ENCODE results near the gene DIP2A.
"Not testable (repeated sequence)": the region's sequence is repeated elsewhere in the genome, so short reads cannot be mapped to it uniquely, and the experiment has no call there.

The DIP2A gene

DNA sequence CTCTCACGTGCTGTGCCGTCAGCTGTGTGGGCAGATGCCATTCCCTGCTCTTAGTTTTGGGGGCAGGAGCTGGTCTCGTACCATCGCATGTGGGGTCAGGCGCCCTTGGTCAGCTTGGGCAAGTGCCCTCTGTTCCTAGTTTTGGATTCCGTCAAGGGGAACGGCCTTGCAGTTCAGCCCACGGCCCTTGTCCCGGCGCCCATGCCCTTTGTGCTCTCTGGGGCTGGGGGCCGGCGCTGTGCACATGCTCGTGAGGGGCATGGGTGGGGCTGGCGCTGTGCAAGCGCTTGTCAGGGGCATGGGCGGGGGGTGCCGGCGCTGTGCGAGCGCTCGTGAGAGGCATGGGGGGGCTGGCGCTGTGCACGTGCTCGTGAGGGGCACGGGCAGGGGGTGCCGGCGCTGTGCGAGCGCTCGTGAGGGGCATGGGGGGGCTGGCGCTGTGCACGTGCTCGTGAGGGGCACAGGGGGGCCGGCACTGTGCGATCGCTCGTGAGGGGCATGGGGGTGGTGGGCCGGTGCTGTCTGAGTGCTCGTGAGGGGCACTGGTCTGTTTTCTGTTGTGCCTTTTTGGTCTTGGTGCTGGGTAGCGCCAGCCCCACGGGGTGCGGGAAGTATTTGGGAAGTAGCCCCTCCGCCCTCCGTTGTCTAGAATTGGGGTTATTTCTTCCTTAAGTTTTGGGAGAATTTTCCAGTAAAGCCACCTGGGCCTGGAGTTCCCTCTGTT, 29.5 kb upstream of the DIP2A start:
- Mint-ChIP-seq H3K4me1 (ENCODE audit: low read depth in 2 of 2) (peaks cover 15 to 29% of the 10 kb centered on the region in 2 donors), H3K9me3 (no peaks in the 10 kb centered on the region), H3K36me3 (ENCODE audit: insufficient read depth) (peaks cover 42% of the 10 kb centered on the region), H3K4me3 (no peak overlapping the region), H3K27ac (peak overlapping the region; percentile 56 to 57), H3K27me3 (no peaks in the 10 kb centered on the region)
- no peak for ATAC-seq (replicated peaks)
- DNase-seq: no peak

GRCh38 chr21:46429754-46430681, 28.7 kb upstream of the DIP2A start:
- Mint-ChIP-seq H3K9me3 (no peaks in the 10 kb centered on the region), H3K4me3 (no peak overlapping the region), H3K27ac (peak overlapping the region; percentile 56 to 57), H3K4me1 (ENCODE audit: low read depth in 2 of 2) (peaks cover 7 to 22% of the 10 kb centered on the region in 2 donors), H3K27me3 (no peaks in the 10 kb centered on the region), H3K36me3 (ENCODE audit: insufficient read depth) (peaks cover 42% of the 10 kb centered on the region)
- DNase-seq (no peak), ATAC-seq (replicated peaks) (no peak)

DNA sequence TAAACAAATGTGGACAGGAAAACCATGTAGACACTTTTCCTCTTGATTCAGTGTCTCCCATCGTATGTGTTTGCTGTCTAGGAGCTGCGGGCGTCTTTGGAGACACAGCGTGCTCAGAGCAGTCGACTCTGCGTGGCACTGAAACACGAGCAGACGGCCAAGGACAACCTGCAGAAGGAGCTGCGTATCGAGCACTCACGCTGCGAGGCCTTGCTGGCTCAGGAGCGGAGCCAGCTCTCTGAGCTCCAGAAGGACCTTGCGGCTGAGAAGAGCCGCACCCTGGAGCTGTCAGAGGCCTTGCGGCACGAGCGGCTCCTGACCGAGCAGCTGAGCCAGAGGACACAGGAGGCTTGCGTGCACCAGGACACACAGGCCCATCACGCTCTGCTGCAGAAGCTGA, 27.2 kb upstream of the DIP2A start:
- DNase-seq: no peak
- Mint-ChIP-seq H3K27ac (peak overlapping the region in 1 of 2 donors; percentile 57), H3K27me3 (no peaks in the 10 kb centered on the region), H3K36me3 (ENCODE audit: insufficient read depth) (peaks cover 39% of the 10 kb centered on the region), H3K4me3 (peak overlapping the region in 1 of 2 donors; percentile 23), H3K9me3 (no peaks in the 10 kb centered on the region), H3K4me1 (ENCODE audit: low read depth in 2 of 2) (peaks cover 0 to 15% of the 10 kb centered on the region in 2 donors)
- no peak for ATAC-seq (replicated peaks)

DNA sequence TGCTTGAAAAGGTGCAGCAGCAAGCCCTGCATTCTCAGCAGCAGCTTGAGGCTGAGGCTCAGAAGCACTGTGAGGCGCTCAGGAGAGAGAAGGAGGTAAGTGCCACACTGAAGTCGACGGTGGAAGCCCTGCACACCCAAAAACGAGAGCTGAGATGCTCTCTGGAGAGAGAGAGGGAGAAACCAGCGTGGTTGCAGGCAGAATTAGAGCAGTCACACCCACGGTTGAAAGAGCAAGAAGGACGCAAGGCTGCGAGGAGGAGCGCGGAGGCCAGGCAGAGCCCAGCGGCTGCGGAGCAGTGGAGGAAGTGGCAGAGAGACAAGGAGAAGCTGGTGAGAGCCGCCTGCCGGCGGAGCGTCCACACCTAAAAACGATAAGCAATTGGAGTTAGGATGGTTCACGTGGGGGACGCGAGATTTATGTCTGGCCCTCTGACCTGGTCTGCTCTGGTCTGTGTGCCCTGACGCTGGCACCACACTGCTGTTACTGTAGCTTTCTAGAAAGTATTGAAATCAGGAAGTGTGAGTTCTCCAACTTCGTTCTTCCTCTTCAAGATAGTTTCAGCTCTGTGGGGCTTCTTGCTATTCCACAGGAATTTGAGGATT, 26.7 kb upstream of the DIP2A start:
- DNase-seq (peak in 2 of 3 experiments; percentile 24 to 29), ATAC-seq (replicated peaks) (peak; percentile 89)
- Mint-ChIP-seq H3K27me3 (no peaks in the 10 kb centered on the region), H3K9me3 (no peaks in the 10 kb centered on the region), H3K27ac (peak overlapping the region in 1 of 2 donors; percentile 57), H3K4me3 (peak overlapping the region in 1 of 2 donors; percentile 23), H3K36me3 (ENCODE audit: insufficient read depth) (peaks cover 39% of the 10 kb centered on the region), H3K4me1 (ENCODE audit: low read depth in 2 of 2) (peaks cover 0 to 13% of the 10 kb centered on the region in 2 donors)

- not testable (repeated sequence) for H3K27me3 Mint-ChIP-seq; ATAC-seq (replicated peaks); H3K4me3 Mint-ChIP-seq; H3K9me3 Mint-ChIP-seq; DNase-seq; H3K27ac Mint-ChIP-seq
- H3K4me1 Mint-ChIP-seq (ENCODE audit: low read depth in 2 of 2): peaks cover 4 to 17% of the 10 kb centered on the region in 2 donors
- peaks cover 39% of the 10 kb centered on the region for H3K36me3 Mint-ChIP-seq (ENCODE audit: insufficient read depth)
These were observed 25.6 kb upstream of the DIP2A start for GRCh38 chr21:46433116-46433515.

DNA sequence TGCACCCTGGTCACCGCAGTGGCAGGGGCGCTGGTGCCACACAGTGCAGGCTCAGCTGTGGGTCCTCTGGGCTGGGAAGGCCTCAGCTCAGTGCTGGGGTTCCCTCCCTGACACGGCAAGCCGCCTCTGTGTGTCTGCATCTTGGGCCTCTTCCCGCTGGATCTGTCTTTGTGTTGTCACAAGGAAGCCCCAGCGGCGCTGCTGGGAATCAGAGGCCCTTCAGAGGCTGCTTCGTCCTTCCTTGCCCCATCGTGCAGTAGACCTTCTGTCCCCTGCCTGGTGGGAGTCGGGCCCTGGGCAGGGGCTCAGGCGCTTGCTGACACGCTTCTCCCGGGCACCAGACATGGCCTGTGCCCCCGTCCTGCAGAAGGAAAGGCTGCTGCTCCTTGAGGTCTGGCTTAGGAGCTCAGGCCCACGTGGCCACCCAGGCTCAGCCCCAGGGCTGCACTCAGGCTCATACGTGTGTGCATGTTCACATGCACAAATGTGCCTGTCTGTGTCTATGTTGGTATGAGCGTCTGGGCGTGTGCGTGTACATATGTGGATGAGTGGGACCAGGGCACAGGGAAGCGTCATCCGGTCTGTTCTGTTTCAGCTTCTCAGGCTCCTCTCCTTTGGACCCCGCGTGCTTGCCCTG, 24.3 kb upstream of the DIP2A start:
- no peaks in the 10 kb centered on the region for H3K9me3 Mint-ChIP-seq
- H3K27me3 Mint-ChIP-seq: no peaks in the 10 kb centered on the region
- DNase-seq (no peak), ATAC-seq (replicated peaks) (no peak)
- H3K4me1 Mint-ChIP-seq (ENCODE audit: low read depth in 2 of 2): peaks cover 4 to 17% of the 10 kb centered on the region in 2 donors
- no peak overlapping the region for H3K4me3 Mint-ChIP-seq
- peak overlapping the region; percentile 46 to 51 for H3K27ac Mint-ChIP-seq
- H3K36me3 Mint-ChIP-seq (ENCODE audit: insufficient read depth): peaks cover 51% of the 10 kb centered on the region

GRCh38 chr21:46435786-46436227, 22.9 kb upstream of the DIP2A start:
- H3K36me3 Mint-ChIP-seq (ENCODE audit: insufficient read depth): peaks cover 49% of the 10 kb centered on the region
- ATAC-seq (replicated peaks): no peak

GRCh38 chr21:46436621-46437020, 22.1 kb upstream of the DIP2A start:
- ATAC-seq (replicated peaks): no peak
- Mint-ChIP-seq H3K27ac (no peak overlapping the region), H3K4me1 (ENCODE audit: low read depth in 2 of 2) (peaks cover 4 to 9% of the 10 kb centered on the region in 2 donors), H3K27me3 (no peaks in the 10 kb centered on the region), H3K4me3 (no peak overlapping the region), H3K36me3 (ENCODE audit: insufficient read depth) (peaks cover 50% of the 10 kb centered on the region), H3K9me3 (no peaks in the 10 kb centered on the region)
- DNase-seq: no peak

More at GRCh38 chr21:46435786-46436227, 22.9 kb upstream of the DIP2A start:
- Mint-ChIP-seq H3K4me1 (ENCODE audit: low read depth in 2 of 2) (peaks cover 4 to 14% of the 10 kb centered on the region in 2 donors), H3K27me3 (no peaks in the 10 kb centered on the region), H3K27ac (no peak overlapping the region), H3K9me3 (no peaks in the 10 kb centered on the region), H3K4me3 (no peak overlapping the region)
- DNase-seq: no peak

DNA sequence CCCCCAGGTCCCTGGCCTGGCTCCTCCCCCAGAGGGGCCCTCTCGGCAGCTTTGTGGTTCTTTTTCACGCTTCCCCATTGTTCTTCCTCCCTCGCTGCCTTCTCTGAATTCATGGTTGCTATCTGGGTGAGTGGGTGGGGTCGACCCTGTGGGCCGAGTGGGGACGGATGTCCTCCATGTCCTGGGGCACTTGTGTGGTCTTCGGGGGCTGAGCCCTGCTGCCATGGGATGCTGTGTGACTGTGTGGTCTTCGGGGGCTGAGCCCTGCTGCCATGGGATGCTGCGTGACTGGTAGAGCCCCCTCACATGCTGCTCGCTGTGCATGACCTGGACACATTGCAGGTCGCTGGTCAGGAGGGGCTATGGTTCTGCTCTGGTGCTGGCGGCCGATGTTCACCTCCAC, 21.6 kb upstream of the DIP2A start:
- no peak for ATAC-seq (replicated peaks)
- no peak for DNase-seq
- H3K4me1 Mint-ChIP-seq (ENCODE audit: low read depth in 2 of 2): peaks cover 4 to 5% of the 10 kb centered on the region in 2 donors
- peaks cover 53% of the 10 kb centered on the region for H3K36me3 Mint-ChIP-seq (ENCODE audit: insufficient read depth)
- no peaks in the 10 kb centered on the region for H3K9me3 Mint-ChIP-seq
- H3K4me3 Mint-ChIP-seq: no peak overlapping the region
- H3K27ac Mint-ChIP-seq: peak overlapping the region; percentile 15 to 77
- H3K27me3 Mint-ChIP-seq: no peaks in the 10 kb centered on the region

GRCh38 chr21:46437511-46437910, 21.2 kb upstream of the DIP2A start:
- H3K27me3 Mint-ChIP-seq: no peaks in the 10 kb centered on the region
- DNase-seq (no peak), ATAC-seq (replicated peaks) (no peak)
- no peak overlapping the region for H3K4me3 Mint-ChIP-seq
- peaks cover 4 to 5% of the 10 kb centered on the region in 2 donors for H3K4me1 Mint-ChIP-seq (ENCODE audit: low read depth in 2 of 2)
- peak overlapping the region; percentile 15 to 77 for H3K27ac Mint-ChIP-seq
- H3K36me3 Mint-ChIP-seq (ENCODE audit: insufficient read depth): peaks cover 57% of the 10 kb centered on the region
- H3K9me3 Mint-ChIP-seq: no peaks in the 10 kb centered on the region

- Mint-ChIP-seq H3K4me3 (no peak overlapping the region), H3K27me3 (no peaks in the 10 kb centered on the region), H3K27ac (no peak overlapping the region), H3K4me1 (ENCODE audit: low read depth in 2 of 2) (peaks cover 4 to 5% of the 10 kb centered on the region in 2 donors), H3K9me3 (no peaks in the 10 kb centered on the region), H3K36me3 (ENCODE audit: insufficient read depth) (peaks cover 62% of the 10 kb centered on the region)
- ATAC-seq (replicated peaks): no peak
- no peak for DNase-seq
These were observed 20.4 kb upstream of the DIP2A start for GRCh38 chr21:46438241-46438640.

- no peak overlapping the region for H3K4me3 Mint-ChIP-seq
- H3K27ac Mint-ChIP-seq: peak overlapping the region in 1 of 2 donors; percentile 26
- no peaks in the 10 kb centered on the region for H3K9me3 Mint-ChIP-seq
- H3K27me3 Mint-ChIP-seq: no peaks in the 10 kb centered on the region
- no peak for ATAC-seq (replicated peaks)
- H3K4me1 Mint-ChIP-seq (ENCODE audit: low read depth in 2 of 2): peaks cover 5 to 12% of the 10 kb centered on the region in 2 donors
- H3K36me3 Mint-ChIP-seq (ENCODE audit: insufficient read depth): peaks cover 53% of the 10 kb centered on the region
- DNase-seq: no peak
These were observed 18.8 kb upstream of the DIP2A start for GRCh38 chr21:46439906-46440305.

- H3K27ac Mint-ChIP-seq: no peak overlapping the region
- peaks cover 5 to 16% of the 10 kb centered on the region in 2 donors for H3K4me1 Mint-ChIP-seq (ENCODE audit: low read depth in 2 of 2)
- no peaks in the 10 kb centered on the region for H3K9me3 Mint-ChIP-seq
- H3K27me3 Mint-ChIP-seq: no peaks in the 10 kb centered on the region
- ATAC-seq (replicated peaks) (no peak), DNase-seq (no peak)
- peaks cover 52% of the 10 kb centered on the region for H3K36me3 Mint-ChIP-seq (ENCODE audit: insufficient read depth)
- no peak overlapping the region for H3K4me3 Mint-ChIP-seq
These were observed 17.4 kb upstream of the DIP2A start for GRCh38 chr21:46441331-46441730.

All from effector memory CD8-positive, alpha-beta T cell (primary cell).